ENCODE results near the gene PLXDC2.

DNA sequence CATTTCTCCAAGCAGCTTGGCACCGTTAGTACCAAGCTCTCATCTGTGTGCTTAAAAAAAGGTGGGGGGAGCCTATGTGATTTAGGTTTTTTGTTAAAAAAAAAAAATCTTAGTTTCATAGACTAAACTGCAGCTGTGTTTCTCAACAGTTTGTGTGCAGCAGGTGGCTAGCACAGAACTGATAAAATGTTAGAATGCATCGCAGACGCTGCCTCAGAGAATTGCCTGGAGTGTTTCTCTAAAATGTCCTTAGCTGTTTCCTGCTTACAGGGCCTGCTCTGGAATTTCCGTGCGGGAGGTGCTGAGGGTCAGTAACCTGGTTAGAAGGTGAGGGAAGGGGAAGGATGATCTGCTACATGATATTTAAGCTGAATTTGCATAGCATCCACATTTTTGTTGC is 268.9 kb downstream of the PLXDC2 start:
- TF ChIP-seq POLR2A (IDR thresholded peaks at IDR 0.05; ENCODE audit: borderline replicate concordance, extremely low read depth, insufficient read depth, insufficient read length) (no peak), CTCF (IDR thresholded peaks at IDR 0.05 in 2 of 3, conservative IDR thresholded peaks at IDR 0.05 in 1 of 3; ENCODE audit: borderline replicate concordance in 1 of 3, insufficient read depth in 1 of 3, low read depth in 2 of 3, low read length in 2 of 3) (no peak), EZH2phosphoT487 (IDR thresholded peaks at IDR 0.05; ENCODE audit: borderline replicate concordance) (no peak), MAX (IDR thresholded peaks at IDR 0.05) (no peak), ZFX (IDR thresholded peaks at IDR 0.05) (no peak), POLR2AphosphoS5 (IDR thresholded peaks at IDR 0.05; ENCODE audit: low read depth, low read length) (no peak), ELF1 (IDR thresholded peaks at IDR 0.05; ENCODE audit: borderline replicate concordance, low read depth) (no peak), EGR1 (IDR thresholded peaks at IDR 0.05; ENCODE audit: low read depth) (no peak), YY1 (IDR thresholded peaks at IDR 0.05; ENCODE audit: extremely low read depth, insufficient replicate concordance, low read depth, low read length) (no peak)
- TF ChIP-seq, protein P1, sequence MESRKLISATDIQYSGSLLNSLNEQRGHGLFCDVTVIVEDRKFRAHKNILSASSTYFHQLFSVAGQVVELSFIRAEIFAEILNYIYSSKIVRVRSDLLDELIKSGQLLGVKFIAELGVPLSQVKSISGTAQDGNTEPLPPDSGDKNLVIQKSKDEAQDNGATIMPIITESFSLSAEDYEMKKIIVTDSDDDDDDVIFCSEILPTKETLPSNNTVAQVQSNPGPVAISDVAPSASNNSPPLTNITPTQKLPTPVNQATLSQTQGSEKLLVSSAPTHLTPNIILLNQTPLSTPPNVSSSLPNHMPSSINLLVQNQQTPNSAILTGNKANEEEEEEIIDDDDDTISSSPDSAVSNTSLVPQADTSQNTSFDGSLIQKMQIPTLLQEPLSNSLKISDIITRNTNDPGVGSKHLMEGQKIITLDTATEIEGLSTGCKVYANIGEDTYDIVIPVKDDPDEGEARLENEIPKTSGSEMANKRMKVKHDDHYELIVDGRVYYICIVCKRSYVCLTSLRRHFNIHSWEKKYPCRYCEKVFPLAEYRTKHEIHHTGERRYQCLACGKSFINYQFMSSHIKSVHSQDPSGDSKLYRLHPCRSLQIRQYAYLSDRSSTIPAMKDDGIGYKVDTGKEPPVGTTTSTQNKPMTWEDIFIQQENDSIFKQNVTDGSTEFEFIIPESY (IDR thresholded peaks at IDR 0.05; ENCODE audit: extremely low read depth, insufficient replicate concordance, low read length): no peak

Measured in HCT116 (cell line).